Measurements from ENCODE around the gene WNT5A. TPM values are rescaled to one million over a fixed set of nuclear protein-coding genes. Genes with fewer than 3 reads are reported as not detected.

The WNT5A gene
- total and polyA plus RNA-seq, 2 donors (not counting 3 experiments of a cell fraction or from before 2014, with no cell fraction given) = 0.08 to 0.33 TPM

GRCh38 chr3:55486101-55486856 lies 827 bp downstream of the WNT5A start:
- FAIRE-seq = no peak

More at GRCh38 chr3:55486101-55486856, 827 bp downstream of the WNT5A start:
- no peaks in the 10 kb centered on the region for H3K79me2 ChIP-seq (ENCODE audit: control insufficient read depth, insufficient read depth, low read length)
- POLR2A ChIA-PET = no interaction called here
- TF ChIP-seq EZH2 (IDR thresholded peaks at IDR 0.05; ENCODE audit: borderline replicate concordance, low read depth, low read length, severe bottlenecking) (peak; percentile 54), CTCF (IDR thresholded peaks at IDR 0.05; ENCODE audit: extremely low read depth in 1 of 2, insufficient read depth in 1 of 2, low read depth in 1 of 2, low read length in 2 of 2) (no peak)
- peak overlapping the region; percentile 45 for H2AFZ ChIP-seq (ENCODE audit: low read depth, low read length)
- H3K27me3 ChIP-seq (ENCODE audit: control insufficient read depth in 2 of 2, insufficient read depth in 2 of 2, low read length in 2 of 2) = peaks cover 79 to 89% of the 10 kb centered on the region in 2 experiments
- H3K9me1 ChIP-seq (replicated peaks; ENCODE audit: control insufficient read depth, extremely low read depth, insufficient read depth, low read length) = no peaks in the 10 kb centered on the region
- H4K20me1 ChIP-seq (replicated peaks; ENCODE audit: control insufficient read depth, extremely low read depth, insufficient read depth, low read length) = no peaks in the 10 kb centered on the region
- no peak overlapping the region for H3K27ac ChIP-seq (ENCODE audit: insufficient read depth, low read depth, low read length)
- no peaks in the 10 kb centered on the region for H3K9me3 ChIP-seq (replicated peaks; ENCODE audit: control insufficient read depth, insufficient read depth, low read length)
- CTCF ChIA-PET = interaction anchor here (1.0 to 5.8 kb wide), 5 partner anchors 554 to 1547 kb away, joined by 3 to 98 read pairs (median 11); no protein-coding TSS in a partner anchor
- H3K36me3 ChIP-seq (ENCODE audit: control insufficient read depth in 2 of 2, extremely low read depth in 1 of 2, insufficient read depth in 2 of 2, low read length in 2 of 2) = no peaks in the 10 kb centered on the region
- no peak overlapping the region for H3K9ac ChIP-seq (replicated peaks; ENCODE audit: extremely low read depth, insufficient read depth, low read length)
- dilution Hi-C loops (cut with MboI; ENCODE audit: extremely low pct_ligation_motif_present, low sequenced_read_pairs) = no loop called here
- H3K4me2 ChIP-seq (ENCODE audit: insufficient read depth, low read length) = peak overlapping the region; percentile 88
- intact Hi-C loops (cut with micrococcal nuclease) = loop anchor here (5.0 kb wide), 3 partner anchors 116 to 646 kb away; no protein-coding TSS in a partner anchor
- peak overlapping the region; percentile 41 to 57 (median 52) for H3K4me3 ChIP-seq (replicated peaks in 1 of 3; ENCODE audit: insufficient read depth in 1 of 3, low read depth in 1 of 3, low read length in 3 of 3)
- no TSS peak for BruUV-seq (replicated peaks)
- peak; percentile 33 for DNase-seq (ENCODE audit: low read depth, low spot score)
- peaks cover 14% of the 10 kb centered on the region for H3K4me1 ChIP-seq (ENCODE audit: control insufficient read depth, extremely low read depth, insufficient read depth, low read length)

Measured in endothelial cell of umbilical vein (primary cell).